ENCODE results near the gene NHEJ1. TPM values are rescaled to one million over a fixed set of nuclear protein-coding genes. Genes with fewer than 3 reads are reported as not detected.

Gene NHEJ1
- total and polyA plus RNA-seq, 2 donors (not counting 3 experiments of a cell fraction or from before 2014, with no cell fraction given) = 12.8 to 12.9 TPM

DNA sequence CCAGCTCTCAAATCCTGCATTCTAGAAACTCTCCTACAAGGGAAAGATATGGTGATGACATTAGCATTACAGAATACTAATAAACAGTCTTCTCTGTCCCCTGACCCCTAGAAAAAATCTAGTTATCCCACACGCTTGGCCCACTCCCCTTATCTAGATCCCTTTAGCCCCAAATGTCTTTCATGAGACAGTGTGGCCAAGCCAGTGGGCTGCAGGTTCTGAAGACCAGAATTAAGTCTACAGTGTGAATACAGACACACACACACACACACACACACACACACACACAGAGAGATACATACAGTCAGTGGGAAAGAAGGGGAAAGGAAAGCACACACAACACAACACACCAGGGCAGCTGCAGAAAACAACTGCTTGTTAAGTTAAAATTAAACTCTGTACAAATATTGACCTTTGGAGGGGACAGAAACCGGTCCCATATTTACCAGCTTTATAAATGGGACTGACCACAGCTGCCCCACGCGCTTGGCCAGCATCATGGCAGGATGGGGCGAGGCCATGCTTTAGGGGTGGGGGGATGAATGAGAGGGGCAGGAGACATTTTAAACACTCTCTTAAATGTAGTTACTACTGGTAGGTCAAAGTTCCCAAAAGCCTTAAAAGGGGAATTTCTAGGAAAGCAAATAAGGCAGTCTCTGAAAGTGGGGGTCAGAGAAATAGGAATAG, 49.1 kb downstream of the NHEJ1 start:
- no peaks in the 10 kb centered on the region for H3K27me3 ChIP-seq (ENCODE audit: control insufficient read depth in 2 of 2, insufficient read depth in 2 of 2, low read length in 2 of 2)
- intact Hi-C loops (cut with micrococcal nuclease) = no loop called here
- no peak overlapping the region for H2AFZ ChIP-seq (ENCODE audit: low read depth, low read length)
- POLR2A ChIA-PET = no interaction called here
- H3K36me3 ChIP-seq (ENCODE audit: control insufficient read depth in 2 of 2, extremely low read depth in 1 of 2, insufficient read depth in 2 of 2, low read length in 2 of 2) = no peaks in the 10 kb centered on the region
- DNase-seq (ENCODE audit: low read depth, low spot score) (no peak), FAIRE-seq (no peak)
- no peak overlapping the region for H3K9ac ChIP-seq (replicated peaks; ENCODE audit: extremely low read depth, insufficient read depth, low read length)
- H3K27ac ChIP-seq (ENCODE audit: insufficient read depth, low read depth, low read length) = no peak overlapping the region
- no peak overlapping the region for H3K4me2 ChIP-seq (ENCODE audit: insufficient read depth, low read length)
- BruUV-seq (replicated peaks) = no TSS peak
- dilution Hi-C loops (cut with MboI; ENCODE audit: extremely low pct_ligation_motif_present, low sequenced_read_pairs) = no loop called here
- no peak for TF ChIP-seq GATA2 (IDR thresholded peaks at IDR 0.05; ENCODE audit: insufficient read depth, insufficient read length, low read depth, low read length)
- TF ChIP-seq JUN (IDR thresholded peaks at IDR 0.05; ENCODE audit: borderline replicate concordance, insufficient read depth, insufficient read length, low read depth) = no peak
- TF ChIP-seq, protein P1, sequence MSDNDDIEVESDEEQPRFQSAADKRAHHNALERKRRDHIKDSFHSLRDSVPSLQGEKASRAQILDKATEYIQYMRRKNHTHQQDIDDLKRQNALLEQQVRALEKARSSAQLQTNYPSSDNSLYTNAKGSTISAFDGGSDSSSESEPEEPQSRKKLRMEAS (IDR thresholded peaks at IDR 0.05; ENCODE audit: insufficient read depth, insufficient read length) = no peak
- no peaks in the 10 kb centered on the region for H3K79me2 ChIP-seq (ENCODE audit: control insufficient read depth, insufficient read depth, low read length)
- no peaks in the 10 kb centered on the region for H4K20me1 ChIP-seq (replicated peaks; ENCODE audit: control insufficient read depth, extremely low read depth, insufficient read depth, low read length)
- H3K9me1 ChIP-seq (replicated peaks; ENCODE audit: control insufficient read depth, extremely low read depth, insufficient read depth, low read length) = no peaks in the 10 kb centered on the region
- no peaks in the 10 kb centered on the region for H3K9me3 ChIP-seq (replicated peaks; ENCODE audit: control insufficient read depth, insufficient read depth, low read length)
- no peaks in the 10 kb centered on the region for H3K4me1 ChIP-seq (ENCODE audit: control insufficient read depth, extremely low read depth, insufficient read depth, low read length)
- H3K4me3 ChIP-seq (replicated peaks in 1 of 3; ENCODE audit: insufficient read depth in 1 of 3, low read depth in 1 of 3, low read length in 3 of 3) = no peak overlapping the region
- CTCF ChIA-PET = interaction anchor here (0.7 to 2.3 kb wide), 8 partner anchors 8 to 53 kb away, joined by 3 to 12 read pairs (median 4); no protein-coding TSS in a partner anchor

DNA sequence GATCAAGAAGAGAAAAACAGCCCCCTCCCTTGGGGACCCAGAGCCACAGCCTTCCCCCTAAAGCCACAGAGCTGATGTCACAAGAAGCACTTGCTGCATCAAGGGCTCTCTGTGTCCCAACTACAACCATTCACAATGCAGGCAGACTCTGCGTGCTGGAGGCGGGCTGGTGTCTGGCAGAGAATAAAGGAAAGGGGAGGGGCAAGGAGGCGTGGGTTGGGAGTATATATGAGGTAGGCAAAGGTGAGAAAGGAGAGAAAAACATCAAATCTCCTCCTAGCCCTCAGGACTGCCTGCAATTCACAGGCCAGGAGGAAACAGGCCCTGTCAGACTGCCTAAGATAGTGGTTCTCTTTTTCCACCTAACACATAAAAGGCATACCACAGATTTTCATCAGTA, 51.1 kb downstream of the NHEJ1 start:
- ChIA-PET CTCF (interaction anchor here (1.0 to 2.3 kb wide), 2 partner anchors 10 to 51 kb away, joined by 3 to 12 read pairs; no protein-coding TSS in a partner anchor), POLR2A (no interaction called here)
- Histone ChIP-seq H4K20me1 (replicated peaks; ENCODE audit: control insufficient read depth, extremely low read depth, insufficient read depth, low read length) (no peaks in the 10 kb centered on the region), H3K36me3 (ENCODE audit: control insufficient read depth in 2 of 2, extremely low read depth in 1 of 2, insufficient read depth in 2 of 2, low read length in 2 of 2) (no peaks in the 10 kb centered on the region), H2AFZ (ENCODE audit: low read depth, low read length) (no peak overlapping the region), H3K4me2 (ENCODE audit: insufficient read depth, low read length) (no peak overlapping the region), H3K9me1 (replicated peaks; ENCODE audit: control insufficient read depth, extremely low read depth, insufficient read depth, low read length) (no peaks in the 10 kb centered on the region), H3K27me3 (ENCODE audit: control insufficient read depth in 2 of 2, insufficient read depth in 2 of 2, low read length in 2 of 2) (no peaks in the 10 kb centered on the region), H3K4me1 (ENCODE audit: control insufficient read depth, extremely low read depth, insufficient read depth, low read length) (no peaks in the 10 kb centered on the region), H3K4me3 (replicated peaks in 1 of 3; ENCODE audit: insufficient read depth in 1 of 3, low read depth in 1 of 3, low read length in 3 of 3) (no peak overlapping the region), H3K9me3 (replicated peaks; ENCODE audit: control insufficient read depth, insufficient read depth, low read length) (no peaks in the 10 kb centered on the region), H3K79me2 (ENCODE audit: control insufficient read depth, insufficient read depth, low read length) (no peaks in the 10 kb centered on the region), H3K9ac (replicated peaks; ENCODE audit: extremely low read depth, insufficient read depth, low read length) (no peak overlapping the region), H3K27ac (ENCODE audit: insufficient read depth, low read depth, low read length) (no peak overlapping the region)
- intact Hi-C loops (cut with micrococcal nuclease) = no loop called here
- FAIRE-seq (no peak), DNase-seq (ENCODE audit: low read depth, low spot score) (no peak)
- TF ChIP-seq FOS (IDR thresholded peaks at IDR 0.05; ENCODE audit: borderline replicate concordance, insufficient read depth, low read length) = no peak
- no peak for TF ChIP-seq POLR2A (IDR thresholded peaks at IDR 0.05; ENCODE audit: low read depth, low read length)
- TF ChIP-seq JUN (IDR thresholded peaks at IDR 0.05; ENCODE audit: borderline replicate concordance, insufficient read depth, insufficient read length, low read depth) = no peak
- TF ChIP-seq EZH2 (IDR thresholded peaks at IDR 0.05; ENCODE audit: borderline replicate concordance, low read depth, low read length, severe bottlenecking) = no peak
- TF ChIP-seq, protein P2, sequence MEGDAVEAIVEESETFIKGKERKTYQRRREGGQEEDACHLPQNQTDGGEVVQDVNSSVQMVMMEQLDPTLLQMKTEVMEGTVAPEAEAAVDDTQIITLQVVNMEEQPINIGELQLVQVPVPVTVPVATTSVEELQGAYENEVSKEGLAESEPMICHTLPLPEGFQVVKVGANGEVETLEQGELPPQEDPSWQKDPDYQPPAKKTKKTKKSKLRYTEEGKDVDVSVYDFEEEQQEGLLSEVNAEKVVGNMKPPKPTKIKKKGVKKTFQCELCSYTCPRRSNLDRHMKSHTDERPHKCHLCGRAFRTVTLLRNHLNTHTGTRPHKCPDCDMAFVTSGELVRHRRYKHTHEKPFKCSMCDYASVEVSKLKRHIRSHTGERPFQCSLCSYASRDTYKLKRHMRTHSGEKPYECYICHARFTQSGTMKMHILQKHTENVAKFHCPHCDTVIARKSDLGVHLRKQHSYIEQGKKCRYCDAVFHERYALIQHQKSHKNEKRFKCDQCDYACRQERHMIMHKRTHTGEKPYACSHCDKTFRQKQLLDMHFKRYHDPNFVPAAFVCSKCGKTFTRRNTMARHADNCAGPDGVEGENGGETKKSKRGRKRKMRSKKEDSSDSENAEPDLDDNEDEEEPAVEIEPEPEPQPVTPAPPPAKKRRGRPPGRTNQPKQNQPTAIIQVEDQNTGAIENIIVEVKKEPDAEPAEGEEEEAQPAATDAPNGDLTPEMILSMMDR (IDR thresholded peaks at IDR 0.05; ENCODE audit: extremely low read depth in 1 of 2, insufficient read depth in 1 of 2, low read depth in 1 of 2, low read length in 2 of 2) = no peak
- TF ChIP-seq MYC (IDR thresholded peaks at IDR 0.05; ENCODE audit: low read depth, low read length) = no peak
- TF ChIP-seq, protein P1 (IDR thresholded peaks at IDR 0.05; ENCODE audit: insufficient read depth, insufficient read length) = no peak
- TF ChIP-seq POLR2AphosphoS5 (IDR thresholded peaks at IDR 0.05; ENCODE audit: insufficient read depth, low read depth, low read length) = no peak
- no peak for TF ChIP-seq GATA2 (IDR thresholded peaks at IDR 0.05; ENCODE audit: insufficient read depth, insufficient read length, low read depth, low read length)
- no TSS peak for BruUV-seq (replicated peaks)
- dilution Hi-C loops (cut with MboI; ENCODE audit: extremely low pct_ligation_motif_present, low sequenced_read_pairs) = no loop called here
